ENCODE measurements around the gene MRPL38. TPM values are rescaled to one million over a fixed set of nuclear protein-coding genes. Genes with fewer than 3 reads are reported as not detected.

MRPL38 gene
- total RNA-seq, 4 donors from 2014 or later, result 28.4 to 57.9 (median 46.0) TPM

DNA sequence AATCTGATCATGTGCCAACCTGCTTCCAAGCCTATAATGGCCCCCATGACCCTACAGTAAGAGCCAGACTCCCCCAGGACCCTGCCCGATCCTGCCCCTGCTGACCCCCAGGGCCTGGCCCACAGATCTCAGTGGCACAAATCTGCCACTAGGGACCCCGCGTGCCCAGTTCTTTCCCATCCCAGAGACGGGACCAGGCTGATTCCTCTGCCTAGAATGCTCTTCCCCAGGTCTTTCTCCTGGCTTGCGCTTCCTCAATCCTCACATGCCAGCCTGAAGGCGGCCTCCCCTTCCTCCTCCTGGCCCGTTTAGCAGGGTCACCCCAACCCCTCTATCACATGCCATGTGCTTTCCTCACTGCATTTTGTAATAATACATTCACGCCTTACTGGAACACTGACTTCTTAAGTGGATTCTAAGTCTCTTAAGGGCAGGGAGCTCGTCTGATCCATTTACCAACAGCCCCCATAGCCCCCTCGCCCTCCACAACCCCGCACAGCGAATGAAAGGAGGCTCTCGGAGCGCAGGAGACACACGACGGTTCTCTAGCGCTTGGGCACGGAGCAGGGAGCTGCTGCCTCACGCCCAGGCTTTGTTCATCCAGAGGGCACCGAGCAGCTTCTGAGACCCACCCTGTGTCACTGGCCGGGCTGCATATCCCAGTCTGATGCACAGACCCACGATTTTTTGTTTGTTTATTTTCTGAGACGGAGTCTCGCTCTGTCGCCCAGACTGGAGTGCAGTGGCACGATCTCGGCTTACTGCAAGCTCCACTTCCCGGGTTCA is 9.1 kb downstream of the MRPL38 start:
- TF ChIP-seq, protein P1, sequence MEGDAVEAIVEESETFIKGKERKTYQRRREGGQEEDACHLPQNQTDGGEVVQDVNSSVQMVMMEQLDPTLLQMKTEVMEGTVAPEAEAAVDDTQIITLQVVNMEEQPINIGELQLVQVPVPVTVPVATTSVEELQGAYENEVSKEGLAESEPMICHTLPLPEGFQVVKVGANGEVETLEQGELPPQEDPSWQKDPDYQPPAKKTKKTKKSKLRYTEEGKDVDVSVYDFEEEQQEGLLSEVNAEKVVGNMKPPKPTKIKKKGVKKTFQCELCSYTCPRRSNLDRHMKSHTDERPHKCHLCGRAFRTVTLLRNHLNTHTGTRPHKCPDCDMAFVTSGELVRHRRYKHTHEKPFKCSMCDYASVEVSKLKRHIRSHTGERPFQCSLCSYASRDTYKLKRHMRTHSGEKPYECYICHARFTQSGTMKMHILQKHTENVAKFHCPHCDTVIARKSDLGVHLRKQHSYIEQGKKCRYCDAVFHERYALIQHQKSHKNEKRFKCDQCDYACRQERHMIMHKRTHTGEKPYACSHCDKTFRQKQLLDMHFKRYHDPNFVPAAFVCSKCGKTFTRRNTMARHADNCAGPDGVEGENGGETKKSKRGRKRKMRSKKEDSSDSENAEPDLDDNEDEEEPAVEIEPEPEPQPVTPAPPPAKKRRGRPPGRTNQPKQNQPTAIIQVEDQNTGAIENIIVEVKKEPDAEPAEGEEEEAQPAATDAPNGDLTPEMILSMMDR (IDR thresholded peaks at IDR 0.05; ENCODE audit: low read depth), result no peak

DNA sequence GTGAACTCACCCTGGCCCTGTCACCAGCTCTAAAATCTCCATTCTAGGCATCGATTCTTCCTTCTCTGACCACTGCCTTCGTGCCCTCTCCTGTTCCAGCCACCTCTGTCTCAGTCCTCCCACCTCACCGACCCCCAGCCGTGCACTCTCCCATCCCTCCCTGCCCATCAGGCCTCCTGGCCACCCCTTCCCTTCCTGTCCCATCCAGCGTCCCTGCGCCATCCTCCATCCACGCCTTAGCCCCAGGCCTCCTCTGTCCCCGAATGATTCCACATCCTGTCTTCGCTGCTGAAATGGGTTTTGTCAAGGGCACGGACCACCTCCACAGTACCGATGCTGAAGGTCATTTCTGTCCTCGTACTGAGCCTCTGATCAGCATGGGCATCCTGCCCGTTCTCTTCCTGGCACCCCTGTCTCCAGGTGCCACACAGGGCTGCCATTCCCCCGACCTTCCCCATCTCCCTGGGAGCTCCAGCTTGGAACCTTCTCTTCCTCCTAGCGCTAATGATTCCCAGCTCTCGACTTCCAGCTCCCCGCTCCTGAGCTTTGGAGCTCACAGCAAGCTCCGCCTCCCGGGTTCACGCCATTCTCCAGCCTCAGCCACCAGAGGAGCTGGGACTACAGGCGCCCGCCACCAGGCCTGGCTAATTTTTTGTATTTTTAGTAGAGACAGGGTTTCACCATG is 10.5 kb downstream of the MRPL38 start:
- TF ChIP-seq, protein P1 (IDR thresholded peaks at IDR 0.05; ENCODE audit: low read depth), result no peak

DNA sequence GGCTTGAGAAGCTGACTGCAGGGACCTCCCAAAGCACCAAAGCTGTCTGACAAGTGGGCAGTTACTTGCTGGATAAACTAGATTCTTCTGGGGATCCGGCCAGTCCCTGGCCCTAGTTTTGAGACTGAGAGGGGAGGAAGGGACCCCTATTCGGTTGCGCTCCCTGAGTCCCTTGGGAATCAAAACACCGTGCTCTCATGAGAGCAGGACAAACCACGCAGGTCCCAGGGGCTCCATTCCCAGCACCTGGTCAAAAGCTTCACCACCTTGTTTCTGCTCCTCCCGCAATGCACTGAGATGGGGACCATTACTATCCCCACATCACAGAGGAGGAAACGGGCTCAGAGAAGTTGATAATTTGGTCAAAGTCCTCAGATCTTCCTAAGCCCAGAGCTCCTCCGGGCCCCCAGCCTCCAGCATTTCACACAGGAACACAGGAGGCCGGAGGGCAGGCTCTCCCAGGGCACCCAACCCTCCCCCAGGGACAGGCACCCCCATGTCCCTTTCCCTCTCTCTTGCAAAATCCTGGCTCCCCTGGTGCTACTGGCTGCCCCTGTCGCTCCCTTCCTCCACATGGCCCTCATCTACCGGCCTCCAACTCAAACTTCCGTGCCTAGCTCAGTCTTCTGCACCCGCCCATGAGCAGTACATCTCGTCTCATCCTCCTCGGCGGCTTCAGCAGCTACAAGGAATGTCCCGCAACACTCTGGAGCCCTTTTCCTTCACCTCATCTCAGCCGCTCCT is 11.2 kb downstream of the MRPL38 start:
- TF ChIP-seq, protein P1 (IDR thresholded peaks at IDR 0.05; ENCODE audit: low read depth), result no peak

DNA sequence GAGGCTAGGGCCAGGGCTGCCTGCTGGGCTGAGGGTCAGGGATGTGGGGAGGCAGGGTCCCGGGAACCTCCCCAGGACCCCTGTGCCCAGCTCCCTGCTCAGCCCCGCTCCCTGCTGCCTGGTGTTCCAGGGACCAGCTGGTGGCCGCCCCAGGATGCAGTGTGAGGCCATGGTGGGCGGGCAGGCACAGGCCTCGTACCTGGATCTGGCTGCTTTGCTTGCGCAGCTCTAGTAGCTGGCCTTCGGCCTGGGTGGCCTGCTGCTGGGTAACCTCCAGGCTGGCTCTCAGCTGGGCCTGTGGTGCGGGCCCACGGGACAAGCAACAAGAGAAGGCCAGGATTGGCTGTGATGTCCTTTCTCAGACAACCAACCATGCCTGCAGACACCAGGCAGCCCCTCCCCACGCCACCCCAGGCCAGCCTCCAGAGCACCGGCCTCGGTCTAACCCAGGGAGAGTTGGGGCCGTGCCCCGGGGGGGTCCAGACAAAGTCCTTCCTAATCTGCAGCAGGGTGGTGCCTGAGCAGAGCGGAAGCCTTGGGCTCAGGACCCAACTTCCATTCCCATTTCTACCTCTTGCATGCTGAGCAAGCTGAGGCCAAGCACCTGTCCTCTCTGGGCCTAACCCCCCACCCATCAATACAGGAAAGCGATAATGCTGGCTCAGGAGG is 12.0 kb downstream of the MRPL38 start:
- TF ChIP-seq, protein P1 (IDR thresholded peaks at IDR 0.05; ENCODE audit: low read depth), result no peak

DNA sequence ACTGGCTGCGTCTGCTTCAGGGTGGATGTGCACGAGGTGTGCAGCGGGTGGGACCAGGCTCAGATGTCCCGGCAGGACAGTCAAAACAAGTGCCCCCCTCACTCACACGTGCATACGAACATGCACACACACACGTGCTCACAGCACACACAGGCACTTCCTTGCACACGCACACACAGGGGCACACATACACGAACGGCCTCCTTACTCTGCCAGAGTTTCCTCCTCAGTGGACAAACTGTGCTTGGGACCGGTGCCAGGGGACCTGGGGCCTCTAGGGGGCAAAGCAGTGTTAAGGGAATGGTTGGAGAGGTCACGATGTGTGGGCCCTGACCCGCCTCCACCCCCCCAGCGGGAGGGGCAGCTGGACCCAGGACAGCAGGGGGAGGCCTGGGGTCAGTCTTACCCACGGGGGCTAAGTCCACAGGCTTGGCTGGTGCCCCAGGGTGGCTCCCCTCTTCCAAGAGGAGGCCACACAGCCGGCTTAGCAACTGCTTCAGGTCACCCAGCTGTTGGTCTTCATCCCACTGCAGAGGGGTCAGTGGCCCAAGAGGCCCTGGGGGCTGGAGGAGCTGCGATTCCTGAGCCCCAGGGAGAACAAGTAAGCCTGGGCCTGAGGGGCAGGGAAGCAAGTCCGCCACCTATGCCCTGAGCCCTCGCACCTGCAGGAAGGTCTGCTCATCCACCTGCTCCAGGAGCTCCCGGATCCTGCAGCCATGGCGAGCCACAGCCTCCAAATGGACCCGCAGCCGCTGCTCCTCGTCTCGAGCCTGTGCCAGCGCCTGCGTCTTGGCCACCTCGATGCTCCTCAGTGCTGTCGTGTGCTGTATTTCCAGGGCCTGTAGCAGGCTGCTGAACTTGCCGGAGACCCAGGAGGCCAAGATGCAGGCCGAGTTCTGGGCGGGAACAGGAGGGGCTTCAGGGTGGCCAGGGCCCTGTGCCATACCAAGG is 12.8 kb downstream of the MRPL38 start:
- TF ChIP-seq, protein P1 (IDR thresholded peaks at IDR 0.05; ENCODE audit: low read depth), result no peak

DNA sequence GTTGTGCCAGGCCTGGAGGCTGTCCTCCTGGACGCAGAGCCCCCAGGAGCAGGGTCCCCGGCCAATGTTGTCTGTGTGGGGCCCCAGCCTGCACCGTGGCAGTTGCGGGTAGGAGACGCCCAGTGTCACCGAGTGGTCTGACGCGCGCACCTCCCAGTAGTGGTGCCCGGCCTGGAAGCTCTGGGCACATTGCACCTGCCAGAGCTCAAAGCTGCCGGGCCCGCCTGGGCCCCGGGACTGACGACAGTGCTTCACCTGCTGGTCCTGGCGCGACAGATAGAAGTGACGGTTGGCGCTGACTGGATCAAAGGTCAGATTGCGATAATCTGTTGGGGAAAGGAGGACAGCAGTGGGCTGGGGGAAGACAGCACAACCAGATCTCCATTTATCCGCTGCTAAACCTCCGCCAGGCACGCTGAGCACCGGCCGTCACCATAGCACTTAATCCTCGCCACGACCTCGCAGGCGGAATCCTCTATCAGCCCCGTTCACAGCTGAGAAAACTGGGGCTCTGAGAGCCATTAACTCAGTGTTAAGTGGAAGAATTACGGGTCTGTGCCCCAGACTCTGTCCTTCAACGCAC is 13.6 kb downstream of the MRPL38 start:
- TF ChIP-seq, protein P1 (IDR thresholded peaks at IDR 0.05; ENCODE audit: low read depth), result no peak

All from subcutaneous adipose tissue (tissue), 4 donors.